Activated CD4-positive, alpha-beta T cell treated with anti-CD3 and anti-CD28 coated beads, Interleukin-2, Interleukin-4, amounts not matched to agents 100 ng/mL and 50 ng/mL, durations not matched to agents 16 hours and 8 hours (primary cell): ENCODE data around the gene BPIFB2.

ENCODE experiments used
- DNase-seq: peaks from one replicate; pipeline ENCODE4 v3.0.0-alpha.2; 2020; ENCODE audit warnings: low spot score

Gene BPIFB2

DNA sequence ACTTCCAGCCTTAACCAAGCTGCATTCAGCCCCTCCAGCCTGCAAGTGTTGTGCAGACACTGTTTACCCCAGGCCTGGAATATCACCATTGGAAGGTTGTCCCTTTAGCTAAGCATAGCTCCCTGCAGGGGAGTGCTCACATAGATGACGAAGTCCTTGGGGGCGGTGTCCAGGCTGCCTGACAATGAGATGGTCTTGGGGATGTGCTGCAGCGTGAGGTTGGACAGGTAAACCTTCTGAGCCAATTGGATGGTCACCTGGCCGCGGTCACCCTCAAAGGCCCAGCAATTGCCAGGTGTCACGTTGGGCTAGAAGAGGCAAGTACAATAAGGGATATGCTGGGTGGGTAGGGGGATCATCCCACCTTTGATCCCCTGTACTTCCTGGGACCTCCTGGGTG, 21.9 kb upstream of the BPIFB2 start:
- DNase-seq, result no peak

DNA sequence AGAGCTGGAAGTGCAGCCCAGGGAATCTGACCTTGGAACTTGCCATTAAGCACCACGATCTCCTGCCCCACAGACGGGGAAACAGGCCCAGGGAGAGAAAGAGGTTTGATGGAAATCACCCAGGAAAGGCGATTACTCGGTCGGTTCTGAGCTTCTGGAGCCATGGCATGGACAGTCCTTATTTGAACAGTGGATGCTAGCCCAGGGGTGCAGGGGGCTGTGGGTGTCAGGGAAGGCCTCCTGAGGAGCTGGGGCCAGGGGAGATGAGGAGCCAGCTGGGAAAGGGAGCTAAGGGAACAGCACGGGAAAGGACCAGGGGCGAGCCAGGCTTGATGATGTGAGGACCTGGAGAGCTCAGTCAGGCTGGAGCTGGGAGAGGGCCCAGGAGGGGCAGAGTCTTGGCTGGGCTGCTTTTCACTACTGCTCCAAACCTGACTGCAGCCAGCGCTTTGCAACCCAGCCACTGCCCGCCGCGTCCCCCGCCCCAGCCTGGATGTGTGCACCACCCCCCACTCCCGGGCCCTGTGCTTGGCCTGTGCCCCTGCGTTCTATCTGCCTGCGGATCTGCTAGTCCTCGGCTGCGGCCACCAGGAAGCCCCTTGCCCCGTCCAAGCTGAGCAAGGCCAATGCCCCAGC, 21.1 kb upstream of the BPIFB2 start:
- DNase-seq, result no peak

DNA sequence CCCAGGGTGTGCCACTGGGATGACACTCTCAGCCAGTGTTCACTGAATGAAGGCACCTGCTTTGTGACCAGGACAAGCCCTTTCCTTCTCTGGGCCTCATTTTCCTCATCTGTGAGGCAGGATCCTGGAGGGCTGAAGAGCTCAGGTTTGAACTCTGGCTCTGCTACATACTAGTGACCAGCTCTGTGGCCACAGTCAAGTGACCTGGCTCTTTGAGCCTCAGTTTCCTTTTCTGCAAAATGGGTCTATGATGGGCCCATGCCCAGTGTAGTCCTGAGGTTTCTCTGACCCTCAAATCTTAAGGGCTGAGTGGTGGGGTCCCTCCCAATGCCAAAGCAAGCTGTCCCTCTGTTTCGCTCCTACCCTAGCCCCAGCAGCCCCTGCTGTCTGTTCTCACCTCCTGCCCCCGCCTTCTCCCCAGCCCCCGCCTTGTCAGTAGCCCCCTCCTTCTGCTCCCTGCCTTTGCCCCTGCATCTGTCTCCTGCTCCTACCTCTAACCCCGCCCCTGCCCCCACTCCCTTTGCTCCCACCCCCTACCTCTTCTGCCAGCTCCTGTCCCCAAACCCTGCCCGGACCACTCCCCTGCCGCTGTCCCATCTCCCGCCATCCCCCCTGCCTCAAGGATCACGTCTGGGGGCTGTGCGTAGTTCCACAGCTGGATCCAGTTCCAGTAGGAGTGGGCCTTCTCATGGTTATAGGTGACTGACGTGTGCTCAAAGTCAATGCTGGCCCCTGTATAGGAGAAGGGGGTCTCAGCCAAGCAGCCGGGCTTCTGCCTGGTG, 20.3 kb upstream of the BPIFB2 start:
- no peak for DNase-seq

DNA sequence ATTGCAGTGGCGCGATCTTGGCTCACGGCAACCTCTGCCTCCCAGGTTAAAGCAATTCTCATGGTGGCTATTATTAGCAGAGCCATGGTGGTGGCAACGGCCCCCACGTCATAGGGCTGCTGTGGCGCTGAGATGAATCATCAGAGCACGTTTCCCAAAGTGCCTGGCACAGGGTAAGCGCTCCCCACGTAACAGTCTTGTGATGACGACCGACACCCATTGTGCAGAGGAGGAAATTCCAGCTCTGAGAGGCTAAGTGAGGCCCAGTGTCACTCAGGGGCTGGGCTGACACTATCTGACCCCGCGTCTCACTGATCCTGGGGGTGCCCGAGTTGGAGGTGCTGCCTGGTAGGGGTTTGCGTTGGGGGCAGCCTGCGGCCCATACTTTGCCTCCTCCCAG, 19.5 kb upstream of the BPIFB2 start:
- no peak for DNase-seq

DNA sequence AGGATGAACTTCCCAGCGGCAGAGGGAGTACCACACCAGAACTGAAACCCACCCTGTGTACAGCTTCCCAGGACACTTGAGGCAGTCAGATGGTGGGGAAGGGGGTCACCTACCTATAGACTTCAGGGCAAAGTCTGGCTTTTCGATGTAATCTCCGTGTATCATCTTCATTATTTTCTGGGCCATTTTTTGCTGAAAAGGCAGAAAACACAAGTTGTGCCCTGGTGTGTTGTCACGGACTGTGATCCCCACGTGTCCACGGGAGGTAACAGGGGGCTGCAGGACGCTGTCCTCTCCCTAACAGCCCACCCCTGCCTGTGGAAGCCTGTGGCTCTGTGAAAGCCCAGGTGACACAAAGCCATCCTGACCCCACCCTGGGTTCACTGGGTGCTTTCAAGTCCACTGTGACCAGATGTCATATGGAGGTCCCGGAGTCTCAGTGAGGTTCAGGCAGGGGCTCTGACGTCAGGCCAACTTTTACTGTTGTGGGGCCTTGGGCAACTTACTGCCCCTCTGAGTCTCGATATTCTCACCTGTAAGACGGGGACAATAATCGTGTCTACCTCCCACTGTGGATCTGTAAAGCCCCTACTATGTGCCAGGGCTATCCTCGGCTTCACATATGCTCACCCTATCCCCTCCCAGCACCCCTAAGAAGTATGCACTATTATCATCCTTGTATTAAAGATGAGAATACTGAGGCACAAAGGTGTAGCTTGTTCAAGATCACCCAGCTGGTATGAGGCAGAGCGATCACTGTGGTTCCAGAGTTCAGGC, 17.8 kb upstream of the BPIFB2 start:
- no peak for DNase-seq

DNA sequence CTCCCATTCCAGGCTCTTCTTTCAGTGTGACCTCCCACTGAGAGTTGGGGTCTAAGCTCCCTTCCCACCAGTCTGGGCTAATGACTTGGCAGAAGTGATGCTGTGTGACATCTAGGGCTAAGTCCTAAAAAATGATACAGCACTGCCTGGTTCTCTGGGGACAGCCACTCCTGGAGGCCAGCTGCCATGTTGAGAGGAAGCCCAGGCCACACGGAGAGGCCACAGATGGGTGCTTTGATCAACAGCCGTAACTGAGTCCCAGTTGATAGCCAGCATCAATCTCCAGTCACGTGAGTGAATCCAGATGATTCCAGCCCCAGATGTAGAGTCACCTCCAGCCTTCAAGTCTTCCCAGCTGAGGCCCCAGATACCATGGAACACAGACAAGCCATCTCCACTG, 17.1 kb upstream of the BPIFB2 start:
- no peak for DNase-seq

DNA sequence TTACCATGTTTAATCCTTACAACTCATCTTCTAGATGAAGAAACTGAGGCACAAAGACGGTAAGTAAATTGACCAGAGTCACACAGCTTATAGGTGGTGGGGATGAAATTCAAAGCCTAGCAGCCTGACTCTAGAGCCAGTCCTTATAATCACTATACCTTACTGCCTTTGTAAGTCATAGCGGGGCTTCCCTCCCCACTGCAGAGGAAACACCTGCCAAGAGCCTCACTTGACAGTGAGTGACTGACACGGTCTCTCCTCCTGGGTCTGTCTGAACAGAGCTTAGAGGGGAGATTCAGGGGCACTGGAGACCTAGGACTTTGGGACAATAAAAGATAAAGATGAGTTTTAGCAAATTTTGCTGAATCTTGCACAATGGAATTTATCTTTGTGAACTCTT, 16.1 kb upstream of the BPIFB2 start:
- no peak for DNase-seq

DNA sequence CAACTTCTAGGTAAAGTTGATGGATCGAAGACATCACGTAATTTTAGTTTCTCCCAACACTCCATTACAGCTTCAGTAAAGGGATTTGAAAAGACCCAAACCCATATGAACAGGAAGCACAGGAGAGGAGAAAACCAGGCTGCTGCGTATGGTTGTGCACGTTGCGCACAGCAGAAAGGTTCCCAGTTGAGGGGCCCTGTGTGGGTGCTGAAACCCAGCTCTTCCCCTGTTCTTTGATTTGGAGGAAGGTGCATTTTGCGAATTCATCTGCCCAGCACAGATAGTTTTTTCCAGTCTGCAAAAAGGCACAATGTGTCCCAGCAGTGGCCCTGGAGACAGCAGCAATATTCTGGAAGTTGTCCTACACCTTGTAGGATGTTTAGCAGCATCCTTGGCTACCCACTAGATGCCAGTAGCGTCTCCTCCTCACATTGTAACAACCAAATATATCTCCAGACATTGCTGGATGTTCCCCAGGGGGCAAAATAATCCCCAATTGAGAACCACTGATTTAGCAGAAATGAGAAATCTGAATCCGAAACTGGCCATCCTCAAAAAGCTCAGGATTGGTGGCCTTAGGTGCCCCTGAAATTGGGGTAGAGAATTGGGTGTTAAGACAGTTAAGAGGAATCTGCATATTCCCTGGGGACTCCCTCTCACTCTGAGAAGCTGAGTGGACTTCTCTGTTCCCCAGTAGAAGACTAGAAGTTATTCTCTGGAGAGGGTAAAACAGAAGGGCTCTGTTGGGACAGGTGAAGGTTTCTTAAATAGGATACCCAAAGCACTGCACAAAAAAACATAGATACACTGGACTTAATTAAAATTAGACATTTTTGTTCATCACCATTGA, 15.5 kb upstream of the BPIFB2 start:
- no peak for DNase-seq

DNA sequence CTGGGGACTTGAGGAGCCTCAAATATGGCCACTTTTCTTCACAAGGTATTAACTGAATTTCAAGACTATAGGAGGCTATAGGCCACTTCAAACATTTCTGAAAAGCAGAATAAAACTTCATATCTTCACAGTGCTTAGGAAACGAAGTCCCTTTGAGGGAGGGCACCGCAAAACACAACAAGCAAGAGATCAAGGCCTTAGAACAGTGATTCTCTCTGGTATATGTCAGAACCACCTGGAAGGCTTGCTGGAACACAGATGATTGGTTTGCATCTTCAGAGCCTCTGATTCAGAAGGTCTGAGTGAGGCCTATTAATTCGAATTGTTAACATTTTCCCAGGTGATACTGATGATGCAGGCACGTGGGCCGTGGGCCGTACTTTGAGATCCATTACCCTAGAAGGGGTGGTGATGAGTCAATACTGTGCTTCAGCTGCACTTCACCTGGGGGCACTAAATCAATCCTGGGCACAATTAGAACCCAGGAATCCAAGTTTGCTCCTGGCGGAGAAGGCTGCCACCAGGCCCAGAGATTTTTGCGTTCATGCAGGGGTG, 13.9 kb upstream of the BPIFB2 start:
- DNase-seq, result no peak

DNA sequence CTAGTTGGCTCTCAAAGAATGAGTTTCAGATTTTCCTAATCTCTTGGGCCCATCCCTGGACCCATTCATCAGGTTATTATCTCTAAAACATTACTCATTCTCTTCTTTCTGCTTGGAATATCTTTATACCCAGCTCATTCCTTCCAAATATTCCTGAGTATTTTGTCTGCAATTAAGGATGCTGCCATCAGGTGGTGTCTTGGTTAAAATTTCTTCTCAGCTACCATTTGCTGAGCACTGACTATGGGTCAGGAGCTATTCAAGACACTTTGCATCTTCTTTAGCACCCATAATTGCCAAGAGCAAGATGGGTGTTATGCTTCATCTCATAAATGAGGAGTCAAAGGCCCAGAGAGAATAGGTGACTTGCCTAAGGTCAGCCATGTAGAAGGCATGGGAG, 11.7 kb upstream of the BPIFB2 start:
- no peak for DNase-seq

DNA sequence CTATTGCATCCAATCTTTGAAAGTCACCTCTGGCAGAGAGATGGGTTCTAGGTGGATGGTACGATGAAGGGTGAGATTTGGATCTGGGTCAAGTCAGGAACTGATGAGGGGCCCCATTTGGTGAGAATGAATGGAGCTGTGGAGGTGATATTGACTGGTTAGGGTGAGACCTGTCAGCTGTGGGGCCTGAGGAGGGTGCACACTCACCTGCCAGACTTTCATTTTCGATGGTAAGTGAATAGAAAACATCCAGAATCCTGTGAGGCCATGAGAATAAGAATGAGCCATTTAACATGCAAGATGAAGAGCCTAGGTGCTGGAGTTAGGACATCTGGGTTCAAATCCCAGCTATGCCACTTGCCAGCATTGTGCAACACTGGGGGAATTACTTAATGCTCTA, 10.1 kb upstream of the BPIFB2 start:
- DNase-seq, result no peak

DNA sequence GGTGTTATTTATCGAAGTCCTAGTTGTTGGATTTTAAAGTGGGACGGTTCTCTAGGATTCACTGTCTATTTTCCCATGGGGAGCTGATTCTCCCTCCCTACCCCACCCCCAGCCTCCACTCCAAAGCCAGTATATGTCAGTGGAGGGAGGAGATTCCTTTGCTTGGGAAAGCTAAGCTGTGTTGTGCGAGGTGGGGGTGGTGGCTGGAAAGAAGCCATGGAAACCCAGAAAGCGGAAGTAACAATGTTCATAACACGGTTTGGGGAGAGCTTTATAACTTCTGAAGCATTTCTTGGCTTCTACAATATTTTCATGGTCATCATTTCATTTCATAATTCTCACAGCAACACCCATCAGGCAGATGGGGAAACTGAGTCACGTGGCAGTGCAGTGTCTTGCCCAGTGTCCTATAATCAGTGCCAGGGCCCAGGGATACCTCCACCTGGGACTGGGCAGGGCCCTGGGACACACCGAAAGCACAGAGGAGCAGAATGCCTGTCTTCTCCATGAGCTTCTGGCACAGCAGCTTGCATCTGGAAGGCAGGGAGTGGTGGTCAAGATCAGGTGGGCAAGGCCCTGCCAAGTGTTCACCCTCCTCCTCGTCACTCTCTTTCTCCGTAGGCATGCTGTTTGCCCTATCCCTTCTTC, 7.8 kb upstream of the BPIFB2 start:
- DNase-seq, result no peak

DNA sequence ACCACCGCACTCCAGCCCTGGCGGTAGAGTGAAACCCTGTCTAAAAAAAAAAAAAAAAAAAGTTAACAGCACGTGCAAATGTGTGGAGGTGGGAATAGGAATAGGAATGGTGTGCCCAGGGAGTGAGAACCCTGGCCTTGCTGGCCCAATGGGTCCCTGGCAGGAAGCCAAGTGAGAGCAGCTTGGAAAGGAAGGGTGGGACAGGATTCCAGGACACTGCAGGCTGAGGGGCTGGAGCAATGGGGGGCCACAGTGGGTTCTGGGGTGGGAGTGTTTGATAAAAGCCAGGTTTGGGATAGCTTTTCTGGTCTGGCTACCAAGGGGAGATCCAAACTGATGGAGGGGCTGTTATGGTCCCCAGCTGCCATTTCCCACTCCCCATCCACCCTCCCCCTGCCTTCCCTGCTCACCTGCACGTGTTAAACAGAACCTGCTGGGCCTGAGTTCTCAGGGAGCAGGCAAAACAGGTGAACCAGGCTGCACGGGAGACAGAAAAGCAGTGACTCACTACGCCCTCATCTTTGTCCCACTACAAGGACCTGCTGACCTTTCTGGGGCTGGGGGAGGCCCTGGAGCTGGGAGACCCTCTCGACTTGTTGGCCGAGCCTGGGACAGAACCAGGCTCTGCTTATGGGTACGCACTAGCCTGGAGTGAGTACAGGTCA, 6.6 kb upstream of the BPIFB2 start:
- no peak for DNase-seq

DNA sequence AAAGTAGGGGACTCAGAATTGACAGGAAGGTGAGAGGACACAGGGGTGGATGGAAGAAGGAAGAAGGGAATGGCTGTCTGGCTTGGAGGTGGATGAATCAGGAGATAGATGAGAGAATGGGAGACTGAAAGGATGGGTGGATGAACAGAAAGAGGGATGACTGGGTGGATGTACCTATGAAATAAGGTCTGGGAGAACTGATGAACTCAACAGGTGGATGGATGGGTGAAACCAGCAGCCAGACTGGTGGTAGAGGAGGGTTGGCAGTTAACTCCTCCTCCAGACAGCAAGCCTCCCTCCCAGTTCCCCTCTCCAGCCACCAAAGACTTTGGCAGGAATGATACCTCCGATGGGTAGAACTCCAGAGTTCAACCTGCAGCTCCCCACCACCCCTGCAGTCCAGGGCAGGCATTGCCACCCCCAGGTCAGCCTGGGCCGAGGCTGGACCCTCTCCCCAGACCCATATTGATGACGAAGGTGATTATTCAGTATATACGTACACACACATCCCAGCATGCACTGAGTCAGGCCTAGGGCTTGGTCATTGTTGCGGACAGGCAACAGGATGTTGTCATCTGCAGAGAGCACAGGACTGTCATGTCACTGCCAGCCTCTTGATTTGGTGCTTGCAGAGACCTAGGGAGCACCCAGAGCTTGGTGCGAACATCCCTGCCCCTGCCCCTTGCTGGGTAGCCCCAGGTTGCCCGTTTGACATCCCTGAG, 5.3 kb upstream of the BPIFB2 start:
- no peak for DNase-seq

DNA sequence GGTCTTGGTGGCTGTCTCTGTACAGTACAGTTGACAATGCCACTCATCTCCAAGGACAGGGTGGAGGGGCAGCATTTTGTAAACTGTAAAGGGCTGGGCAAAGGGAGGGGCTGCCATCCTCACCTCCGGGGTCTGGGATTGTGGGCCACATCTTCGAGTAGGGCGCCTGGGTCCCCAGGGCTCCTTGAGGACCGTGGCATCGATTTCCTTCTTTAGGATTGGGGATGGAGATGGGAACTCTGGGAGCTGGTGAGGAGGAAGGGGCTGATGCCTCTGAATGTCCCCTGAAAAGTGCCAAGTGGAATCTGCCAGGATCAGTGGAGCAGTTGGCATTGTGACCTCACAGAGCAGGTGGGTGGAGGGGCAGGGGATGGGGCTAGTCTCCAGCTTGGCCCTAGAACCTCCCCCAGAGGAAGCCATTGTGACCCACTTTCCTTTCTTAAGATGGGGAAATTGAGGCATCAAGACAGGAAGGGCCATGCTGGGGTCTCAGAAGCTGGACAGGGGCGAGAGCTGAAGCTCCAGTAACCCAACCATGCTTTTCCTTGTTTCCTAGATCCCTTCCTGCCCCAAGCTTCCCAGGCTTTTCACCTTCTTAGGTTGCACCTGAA, 3.3 kb upstream of the BPIFB2 start, which contains the start of gene SUN5:
Gene SUN5 (minus strand): TSS at position 293 of the 611 bp plus-strand sequence. CDS start 93 bp downstream, at position 200.
- no peak for DNase-seq

DNA sequence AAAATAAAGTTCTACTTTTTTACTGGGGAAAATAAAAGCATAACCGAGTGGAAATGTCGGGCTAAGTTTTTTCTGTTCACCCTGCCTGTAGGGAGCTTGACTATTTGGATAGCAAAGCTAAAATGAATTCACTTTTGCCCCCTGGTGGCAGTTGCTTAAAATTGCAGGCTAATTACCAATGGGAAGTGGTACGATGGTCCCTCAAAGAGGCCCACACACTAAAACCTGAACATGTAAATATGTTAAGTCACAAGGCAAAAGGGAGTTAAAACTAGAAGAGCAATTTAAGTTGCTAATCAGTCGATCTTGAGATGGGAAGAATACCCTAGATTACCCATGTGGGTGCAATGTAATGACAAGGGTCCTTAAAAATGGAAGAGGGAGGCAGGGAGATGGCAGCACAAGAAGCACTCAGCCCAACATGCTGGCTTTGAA, 2.4 kb upstream of the BPIFB2 start:
- DNase-seq, result peak; percentile 60

DNA sequence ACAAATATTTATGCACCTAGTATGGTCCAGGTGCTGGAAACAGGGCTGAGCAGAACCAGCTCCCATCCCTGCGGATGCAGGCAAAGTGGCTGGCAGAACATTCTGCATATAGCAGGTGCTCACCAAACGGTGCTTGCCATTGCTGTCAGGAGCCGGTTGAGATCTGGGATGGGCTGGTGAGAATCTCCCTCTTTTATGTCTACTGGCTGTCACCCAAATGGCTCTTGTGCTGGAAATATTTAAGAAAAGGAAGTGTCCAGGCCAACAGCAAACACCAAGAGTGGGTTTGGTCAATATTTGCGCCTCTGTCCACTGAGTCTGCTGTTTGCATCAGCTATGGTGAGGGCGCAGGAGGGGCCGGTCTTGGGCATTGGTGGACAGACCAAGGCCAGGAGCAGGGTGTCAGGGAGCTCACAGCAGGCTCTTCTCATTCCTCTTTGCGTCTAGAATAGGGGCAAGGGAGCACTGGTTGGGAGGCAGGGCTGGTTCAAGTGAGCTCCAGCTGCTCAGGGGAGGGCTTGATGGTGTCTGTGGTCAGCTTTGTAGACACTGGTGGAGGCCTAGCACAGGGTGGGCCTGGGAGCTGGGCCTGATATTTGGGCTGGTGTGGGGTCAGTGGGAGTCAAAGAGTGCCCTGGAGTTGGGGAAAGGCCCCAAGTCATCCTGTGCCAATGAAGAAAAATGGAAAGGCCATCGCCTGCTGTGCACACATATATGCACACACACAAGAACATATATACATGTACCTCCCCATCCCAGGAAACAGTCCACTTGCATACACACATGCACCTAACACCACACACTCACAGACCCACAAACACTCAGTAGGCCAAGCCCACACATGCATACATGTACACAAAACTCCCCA, 1.4 kb upstream of the BPIFB2 start:
- no peak for DNase-seq

DNA sequence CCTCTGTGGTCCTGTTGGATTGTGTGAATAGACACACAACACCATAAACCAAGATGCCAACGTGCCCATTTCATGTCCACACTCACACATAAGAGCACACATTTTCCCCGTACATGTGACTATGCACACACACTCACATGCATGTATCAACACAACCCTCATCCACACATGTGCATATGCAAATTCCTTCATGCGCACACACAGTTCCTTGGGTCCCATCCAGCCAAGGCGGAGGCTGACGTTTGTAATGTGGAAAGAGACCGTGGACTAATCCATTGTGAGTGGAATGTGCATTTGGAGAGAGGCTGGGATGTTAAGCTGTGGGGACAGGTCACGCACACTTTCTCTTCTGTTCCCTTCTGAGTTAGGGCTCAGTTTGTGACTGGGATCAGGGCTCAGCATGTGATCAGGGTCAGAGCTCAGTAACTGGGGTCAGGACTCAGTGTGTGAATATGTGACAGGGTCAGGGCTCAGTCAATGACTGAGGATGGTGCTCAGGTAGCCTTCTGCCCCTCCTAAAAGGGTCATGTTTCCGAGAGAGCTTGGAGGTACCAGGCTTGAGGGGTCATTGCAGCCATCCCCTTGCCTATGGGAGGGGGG, 628 bp upstream of the BPIFB2 start:
- no peak for DNase-seq
